Liver (tissue), 9 donors: Measurements from ENCODE around the gene PIGP. TPM values are rescaled to one million over a fixed set of nuclear protein-coding genes. Genes with fewer than 3 reads are reported as not detected.
"Not testable (repeated sequence)": the region's sequence is repeated elsewhere in the genome, so short reads cannot be mapped to it uniquely, and the experiment has no call there.

ENCODE experiments used
- DNase-seq: peaks from one replicate; pipeline ENCODE4 v3.0.0-alpha.2; 2017; ENCODE audit warnings: low spot score
- H3K27ac ChIP-seq, 2 donors: one replicate each; pipeline ENCODE4 v1.7.0; 2013; ENCODE audit warnings: inconsistent platforms in 2 of 2, low read length in 2 of 2, control low read depth in 1 of 2, low read depth in 1 of 2, mild to moderate bottlenecking in 1 of 2
- H3K27me3 ChIP-seq, 4 donors: one replicate each; pipeline versions ENCODE4 v1.6.1 to v1.7.0; 2013; ENCODE audit warnings: low read length in 3 of 4, inconsistent platforms in 1 of 4, mild to moderate bottlenecking in 1 of 4, moderate library complexity in 1 of 4; ENCODE audit not compliant: control insufficient read depth in 4 of 4, insufficient read depth in 4 of 4
- H3K36me3 ChIP-seq, 4 donors: one replicate each; pipeline versions ENCODE4 v1.6.1 to v1.7.0; 2013; ENCODE audit warnings: low read length in 3 of 4, mild to moderate bottlenecking in 3 of 4, low read depth in 1 of 4, moderate library complexity in 1 of 4; ENCODE audit not compliant: control insufficient read depth in 4 of 4, insufficient read depth in 3 of 4
- H3K4me1 ChIP-seq, 4 donors: one replicate each; pipeline versions ENCODE4 v1.6.1 to v1.7.0; 2013; ENCODE audit warnings: low read length in 3 of 4, mild to moderate bottlenecking in 3 of 4, moderate library complexity in 1 of 4; ENCODE audit not compliant: control insufficient read depth in 4 of 4, insufficient read depth in 4 of 4
- H3K4me3 ChIP-seq, 3 donors: one replicate each; pipeline versions ENCODE4 v1.6.1 to v1.7.0; 2013; ENCODE audit warnings: low read length in 3 of 3, control low read depth in 1 of 3, low read depth in 1 of 3, mild to moderate bottlenecking in 1 of 3
- H3K9ac ChIP-seq, 2 donors: one replicate each; pipeline ENCODE4 v1.7.0; 2013; ENCODE audit warnings: low read length in 2 of 2, mild to moderate bottlenecking in 2 of 2, moderate library complexity in 2 of 2, control low read depth in 1 of 2, low read depth in 1 of 2
- H3K9me3 ChIP-seq, 4 donors: one replicate each; pipeline versions ENCODE4 v1.6.1 to v1.7.0; 2013; ENCODE audit warnings: low read length in 3 of 4; ENCODE audit not compliant: control insufficient read depth in 4 of 4
- NR2F2 ChIP-seq: IDR thresholded peaks from 2 replicates; pipeline ENCODE4 v1.6.1; 2016; ENCODE audit warnings: antibody characterized with exemption
- TAF1 ChIP-seq: conservative IDR thresholded peaks from 2 replicates; pipeline ENCODE4 v1.6.1; 2016; ENCODE audit warnings: antibody characterized with exemption, mild to moderate bottlenecking
- WGBS: extraction: QIAGEN DNeasy Blood & Tissue Kit; methylation state at CpG from one replicate; pipeline ENCODE4 v1.1.7; 2013; 5-methylcytosine and 5-hydroxymethylcytosine counted together
- polyA plus RNA-seq, 2 donors: library from polyadenylated mRNA; stranded (reverse) in 1 of 2; unstranded in 1 of 2; fragments of 200-250 nt in 1 of 2; fragments of >200 nt in 1 of 2; fragmentation: Nextera tagmentation in 1 of 2; extraction: Ambion mirVana in 1 of 2; gene quantifications; one replicate each; pipeline versions ENCODE4 v1.2.1 to v1.2.3, GENCODE V29; 2013 to 2015
- total RNA-seq, 2 donors: library from RNA; depleted of rRNA; stranded (reverse); fragments of >200 nt; gene quantifications; one replicate each; pipeline ENCODE4 v1.2.3, GENCODE V29; 2014
- TF ChIP-seq, protein P1 (sequence below): fragments of 150-350 bp; IDR thresholded peaks from 2 replicates; pipeline ENCODE4 v1.5.1; 2017; ENCODE audit warnings: improper control_type of control experiment, low read depth, low read length; ENCODE audit not compliant: missing input control
- TF ChIP-seq, protein P2 (sequence below): IDR thresholded peaks from 2 replicates; pipeline ENCODE4 v1.6.1; 2016; ENCODE audit warnings: antibody characterized with exemption
- TF ChIP-seq, protein P3 (sequence below): IDR thresholded peaks from 2 replicates; pipeline ENCODE4 v1.6.1; 2016; ENCODE audit warnings: antibody characterized with exemption
- donor health status: healthy.
- donor health status: healthy.
- donor health status: healthy.
- donor health status: healthy.
- donor health status: healthy.

PIGP gene
- total and polyA plus RNA-seq, 4 donors: 3.8 to 26.2 (median 11.7) TPM

DNA sequence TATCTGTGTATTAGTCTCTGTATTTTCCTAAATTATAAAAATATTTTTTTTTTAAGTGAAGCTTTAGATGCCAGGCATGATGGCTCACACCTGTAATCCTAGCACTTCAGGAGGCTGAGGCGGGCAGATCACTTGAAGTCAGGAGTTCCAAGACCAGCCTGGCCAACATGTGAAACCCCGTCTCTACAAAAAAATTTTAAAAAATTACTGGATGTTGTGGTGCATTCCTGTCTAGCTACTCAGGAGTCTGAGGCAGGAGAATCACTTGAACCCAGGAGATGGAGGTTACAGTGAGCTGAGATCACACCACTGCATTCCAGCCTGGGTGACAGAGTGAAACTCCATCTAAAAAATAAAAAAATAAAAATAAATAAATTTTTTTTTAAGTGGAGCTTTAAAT lies 43.6 kb upstream of the PIGP start:
- H3K4me3 ChIP-seq, H3K27me3 ChIP-seq, H3K36me3 ChIP-seq, H3K4me1 ChIP-seq, H3K27ac ChIP-seq, H3K9ac ChIP-seq, DNase-seq, H3K9me3 ChIP-seq: not testable (repeated sequence)
- 94% methylated on average over 2 of the region's 2 CpGs for WGBS

DNA sequence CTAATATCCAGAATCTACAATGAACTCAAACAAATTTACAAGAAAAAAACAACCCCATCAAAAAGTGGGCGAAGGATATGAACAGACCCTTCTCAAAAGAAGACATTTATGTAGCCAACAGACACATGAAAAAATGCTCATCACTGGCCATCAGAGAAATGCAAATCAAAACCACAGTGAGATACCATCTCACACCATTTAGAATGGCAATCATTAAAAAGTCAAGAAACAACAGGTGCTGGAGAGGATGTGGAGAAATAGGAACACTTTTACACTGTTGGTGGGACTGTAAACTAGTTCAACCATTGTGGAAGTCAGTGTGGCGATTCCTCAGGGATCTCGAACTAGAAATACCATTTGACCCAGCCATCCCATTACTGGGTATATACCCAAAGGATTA lies 41.4 kb upstream of the PIGP start:
- 83% methylated on average over 1 of the region's 3 CpGs for WGBS
- not testable (repeated sequence) for H3K36me3 ChIP-seq, H3K4me1 ChIP-seq, H3K9me3 ChIP-seq, H3K27me3 ChIP-seq, H3K4me3 ChIP-seq, DNase-seq, H3K9ac ChIP-seq, H3K27ac ChIP-seq

DNA sequence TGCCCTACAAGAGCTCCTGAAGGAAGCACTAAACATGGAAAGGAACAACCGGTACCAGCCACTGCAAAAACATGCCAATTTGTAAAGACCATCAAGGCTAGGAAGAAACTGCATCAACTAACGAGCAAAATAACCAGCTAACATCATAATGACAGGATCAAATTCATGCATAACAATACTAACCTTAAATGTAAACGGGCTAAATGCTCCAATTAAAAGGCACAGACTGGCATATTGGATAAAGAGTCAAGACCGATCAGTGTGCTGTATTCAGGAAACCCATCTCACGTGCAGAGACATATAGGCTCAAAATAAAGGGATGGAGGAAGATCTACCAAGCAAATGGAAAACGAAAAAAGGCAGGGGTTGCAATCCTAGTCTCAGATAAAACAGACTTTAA lies 38.2 kb upstream of the PIGP start:
- WGBS: 90% methylated on average over 6 of the region's 6 CpGs
- not testable (repeated sequence) for DNase-seq, H3K27me3 ChIP-seq, H3K4me3 ChIP-seq, H3K4me1 ChIP-seq, H3K9me3 ChIP-seq, H3K27ac ChIP-seq, H3K9ac ChIP-seq, H3K36me3 ChIP-seq

DNA sequence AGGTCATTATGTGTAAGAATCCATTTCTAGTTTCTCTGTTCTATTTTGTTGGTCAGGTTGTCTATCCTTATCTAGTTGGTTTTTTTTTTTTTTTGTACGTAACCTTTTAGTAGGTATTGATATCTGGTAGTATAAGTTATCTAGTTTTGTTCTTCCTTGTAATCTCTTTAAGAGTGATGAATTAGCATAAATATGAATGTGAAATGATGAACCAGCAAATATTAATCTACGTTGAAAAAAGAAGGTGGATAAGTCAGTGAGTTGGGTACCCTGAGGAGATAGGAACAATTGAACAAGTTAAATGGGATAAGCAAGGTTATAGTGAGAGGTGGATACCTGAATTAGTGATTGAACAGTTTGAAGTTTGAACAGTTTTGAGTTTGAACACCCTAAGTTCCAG lies 34.1 kb upstream of the PIGP start:
- TF ChIP-seq TAF1 (no peak), NR2F2 (no peak)
- TF ChIP-seq, protein P1, sequence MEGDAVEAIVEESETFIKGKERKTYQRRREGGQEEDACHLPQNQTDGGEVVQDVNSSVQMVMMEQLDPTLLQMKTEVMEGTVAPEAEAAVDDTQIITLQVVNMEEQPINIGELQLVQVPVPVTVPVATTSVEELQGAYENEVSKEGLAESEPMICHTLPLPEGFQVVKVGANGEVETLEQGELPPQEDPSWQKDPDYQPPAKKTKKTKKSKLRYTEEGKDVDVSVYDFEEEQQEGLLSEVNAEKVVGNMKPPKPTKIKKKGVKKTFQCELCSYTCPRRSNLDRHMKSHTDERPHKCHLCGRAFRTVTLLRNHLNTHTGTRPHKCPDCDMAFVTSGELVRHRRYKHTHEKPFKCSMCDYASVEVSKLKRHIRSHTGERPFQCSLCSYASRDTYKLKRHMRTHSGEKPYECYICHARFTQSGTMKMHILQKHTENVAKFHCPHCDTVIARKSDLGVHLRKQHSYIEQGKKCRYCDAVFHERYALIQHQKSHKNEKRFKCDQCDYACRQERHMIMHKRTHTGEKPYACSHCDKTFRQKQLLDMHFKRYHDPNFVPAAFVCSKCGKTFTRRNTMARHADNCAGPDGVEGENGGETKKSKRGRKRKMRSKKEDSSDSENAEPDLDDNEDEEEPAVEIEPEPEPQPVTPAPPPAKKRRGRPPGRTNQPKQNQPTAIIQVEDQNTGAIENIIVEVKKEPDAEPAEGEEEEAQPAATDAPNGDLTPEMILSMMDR: no peak
- TF ChIP-seq, protein P2, sequence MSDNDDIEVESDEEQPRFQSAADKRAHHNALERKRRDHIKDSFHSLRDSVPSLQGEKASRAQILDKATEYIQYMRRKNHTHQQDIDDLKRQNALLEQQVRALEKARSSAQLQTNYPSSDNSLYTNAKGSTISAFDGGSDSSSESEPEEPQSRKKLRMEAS: no peak
- TF ChIP-seq, protein P3, sequence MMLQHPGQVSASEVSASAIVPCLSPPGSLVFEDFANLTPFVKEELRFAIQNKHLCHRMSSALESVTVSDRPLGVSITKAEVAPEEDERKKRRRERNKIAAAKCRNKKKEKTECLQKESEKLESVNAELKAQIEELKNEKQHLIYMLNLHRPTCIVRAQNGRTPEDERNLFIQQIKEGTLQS: no peak
- no peaks in the 10 kb centered on the region for H3K4me1 ChIP-seq
- peaks cover 1 to 6% (median 4%) of the 10 kb centered on the region in 4 donors for H3K36me3 ChIP-seq
- no peaks in the 10 kb centered on the region for H3K27me3 ChIP-seq
- H3K9ac ChIP-seq: no peak overlapping the region
- DNase-seq: no peak
- no peak overlapping the region for H3K4me3 ChIP-seq
- no peak overlapping the region for H3K27ac ChIP-seq
- WGBS: 96% methylated on average over 2 of the region's 2 CpGs
- H3K9me3 ChIP-seq: no peaks in the 10 kb centered on the region

DNA sequence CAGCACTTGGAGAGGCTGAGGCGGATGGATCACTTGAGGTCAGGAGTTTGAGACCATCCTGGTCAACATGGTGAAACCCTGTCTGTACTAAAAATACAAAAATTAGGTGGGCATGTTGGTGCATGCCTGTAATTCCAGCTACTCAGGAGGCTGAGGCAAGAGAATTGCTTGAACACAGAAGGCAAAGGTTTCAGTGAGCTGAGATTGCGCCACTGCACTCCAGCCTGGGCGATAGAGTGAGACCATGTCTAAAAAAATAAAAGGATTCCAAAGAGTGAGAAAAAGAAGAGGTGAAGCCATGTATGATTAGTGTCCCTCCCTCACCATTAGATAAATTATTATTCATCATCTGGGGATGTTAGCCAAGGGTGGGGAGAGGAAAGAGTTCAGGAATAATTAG lies 29.9 kb upstream of the PIGP start:
- 92% methylated on average over 3 of the region's 3 CpGs for WGBS
- H3K9ac ChIP-seq, H3K4me3 ChIP-seq, H3K27ac ChIP-seq, H3K9me3 ChIP-seq, DNase-seq, H3K27me3 ChIP-seq, H3K4me1 ChIP-seq: not testable (repeated sequence)
- peaks cover 2 to 14% (median 11%) of the 10 kb centered on the region in 4 donors for H3K36me3 ChIP-seq
